GM23338 (cell line): ENCODE data around the gene CIRBP. TPM values are rescaled to one million over a fixed set of nuclear protein-coding genes. Genes with fewer than 3 reads are reported as not detected.

Experiments
- ATAC-seq: fragments of 200-7000 bp; cut with Tn5 transposase; 3 replicates; pipeline ENCODE4 v1.9.1; 2020
- DNase-seq: peaks from one replicate; pipeline ENCODE4 v3.0.0-alpha.2; 2015; ENCODE audit warnings: low spot score
- H2AFZ ChIP-seq: fragments of 200-600 bp; sonication (generic); 2 replicates; pipeline ENCODE4 v1.8.0; 2016; ENCODE audit warnings: antibody characterized with exemption, mild to moderate bottlenecking, moderate library complexity
- H3F3A ChIP-seq: fragments of 200-600 bp; sonication (generic); replicated peaks from 2 replicates; pipeline ENCODE4 v1.8.0; 2017; ENCODE audit warnings: antibody characterized with exemption, mixed run types, low read depth
- H3K27ac ChIP-seq: fragments of 200-600 bp; sonication (generic); 2 replicates; pipeline ENCODE4 v1.6.1; 2016; ENCODE audit warnings: low read depth
- H3K27me3 ChIP-seq: fragments of 200-600 bp; sonication (generic); 2 replicates; pipeline ENCODE4 v1.8.0; 2016; ENCODE audit warnings: mild to moderate bottlenecking, mixed run types, moderate library complexity; ENCODE audit not compliant: insufficient read depth
- H3K36me3 ChIP-seq: fragments of 200-600 bp; sonication (generic); 2 replicates; pipeline ENCODE4 v1.8.0; 2016; ENCODE audit warnings: mild to moderate bottlenecking; ENCODE audit not compliant: insufficient read depth
- H3K4me1 ChIP-seq: fragments of 200-600 bp; sonication (generic); 2 replicates; pipeline ENCODE4 v1.8.0; 2016; ENCODE audit warnings: mild to moderate bottlenecking, moderate library complexity; ENCODE audit not compliant: insufficient read depth
- H3K4me2 ChIP-seq: fragments of 200-600 bp; sonication (generic); 2 replicates; pipeline ENCODE4 v1.7.1; 2017; ENCODE audit warnings: mixed run types
- H3K4me3 ChIP-seq: fragments of 200-600 bp; sonication (generic); 2 replicates; pipeline ENCODE4 v1.6.1; 2016; ENCODE audit warnings: mixed run types
- H3K79me2 ChIP-seq: fragments of 200-600 bp; sonication (generic); replicated peaks from 2 replicates; pipeline ENCODE4 v1.8.0; 2017; ENCODE audit warnings: mild to moderate bottlenecking; ENCODE audit not compliant: insufficient read depth
- H3K9me2 ChIP-seq: fragments of 200-600 bp; sonication (generic); 2 replicates; pipeline ENCODE4 v1.8.0; 2017; ENCODE audit not compliant: insufficient read depth
- H4K20me1 ChIP-seq: fragments of 200-600 bp; sonication (generic); replicated peaks from 2 replicates; pipeline ENCODE4 v1.8.0; 2017; ENCODE audit warnings: mild to moderate bottlenecking; ENCODE audit not compliant: insufficient read depth
- H3K27ac Mint-ChIP-seq: 2 replicates; pipeline ENCODE4 v1.8.0; 2020; ENCODE audit warnings: inconsistent platforms, mild to moderate bottlenecking, moderate library complexity, mixed read lengths
- H3K27me3 Mint-ChIP-seq: 3 replicates; pipeline ENCODE4 v1.8.0; 2022; ENCODE audit warnings: low read depth, mild to moderate bottlenecking, moderate library complexity, mixed read lengths, inconsistent platforms; ENCODE audit not compliant: insufficient read depth, poor library complexity
- H3K36me3 Mint-ChIP-seq: 3 replicates; pipeline ENCODE4 v1.8.0; 2021; ENCODE audit warnings: low read depth, mild to moderate bottlenecking, inconsistent platforms, moderate library complexity, mixed read lengths
- H3K4me1 Mint-ChIP-seq: 3 replicates; pipeline ENCODE4 v1.8.0; 2020; ENCODE audit warnings: mild to moderate bottlenecking, inconsistent platforms, mixed read lengths
- H3K4me3 Mint-ChIP-seq: 3 replicates; pipeline ENCODE4 v1.8.0; 2021; ENCODE audit warnings: moderate library complexity, mild to moderate bottlenecking, inconsistent platforms, mixed read lengths
- H3K9me3 Mint-ChIP-seq: 3 replicates; pipeline ENCODE4 v1.8.0; 2020; ENCODE audit warnings: moderate library complexity, mild to moderate bottlenecking, inconsistent platforms, mixed read lengths
- CREB1 ChIP-seq: fragments of 250-450 bp; sonication (Bioruptor Pico); IDR thresholded peaks from 2 replicates; pipeline ENCODE4 v1.5.0; 2020; ENCODE audit warnings: low read depth, mild to moderate bottlenecking, moderate library complexity
- CTCF ChIP-seq, 2 experiments: fragments of 200-600 bp in 1 of 2; sonication (generic) in 1 of 2; conservative IDR thresholded peaks; 2 replicates each; pipeline versions ENCODE4 v1.5.1 to v1.6.1; 2016 to 2017; ENCODE audit warnings: antibody characterized with exemption in 2 of 2, low read depth in 2 of 2, mild to moderate bottlenecking in 2 of 2, moderate library complexity in 1 of 2
- ETS1 ChIP-seq: IDR thresholded peaks from 2 replicates; pipeline ENCODE4 v1.6.1; 2016; ENCODE audit warnings: antibody characterized with exemption
- EZH2 ChIP-seq: fragments of 200-600 bp; sonication (generic); IDR thresholded peaks from one replicate; pipeline ENCODE4 v1.8.0; 2017; ENCODE audit warnings: antibody characterized with exemption, mild to moderate bottlenecking, low read depth; ENCODE audit not compliant: unreplicated experiment
- POLR2AphosphoS5 ChIP-seq: IDR thresholded peaks from 2 replicates; pipeline ENCODE4 v1.6.1; 2016; ENCODE audit warnings: antibody characterized with exemption, low read depth
- REST ChIP-seq: IDR thresholded peaks from one replicate; pipeline ENCODE4 v1.6.1; 2018; ENCODE audit warnings: antibody characterized with exemption; ENCODE audit not compliant: unreplicated experiment
- ZNF331 ChIP-seq: fragments of 250-450 bp; sonication (Bioruptor Pico); IDR thresholded peaks from 2 replicates; pipeline ENCODE4 v1.5.0; 2020; ENCODE audit warnings: low read depth, mild to moderate bottlenecking, moderate library complexity
- polyA plus RNA-seq: library from polyadenylated mRNA; unstranded; fragments of >200 nt; fragmentation: Nextera tagmentation; extraction: Ambion mirVana; gene quantifications from 2 replicates; pipeline ENCODE4 v1.2.1, GENCODE V29; 2016
- total RNA-seq: library from RNA; depleted of rRNA; stranded (reverse); fragments of >200 nt; shearing (Covaris generic); gene quantifications from 2 replicates; pipeline ENCODE4 v1.2.3, GENCODE V29; 2014

The CIRBP gene
- total and polyA plus RNA-seq, 2 experiments from 2014 or later, result 153 to 202 TPM

- peak overlapping the region; percentile 98 for H3K27ac Mint-ChIP-seq
- H3K4me3 Mint-ChIP-seq, result peak overlapping the region; percentile 89
- Histone ChIP-seq H3K27ac (peak overlapping the region; percentile 98), H4K20me1 (peaks cover 37% of the 10 kb centered on the region), H3K9me2 (no peaks in the 10 kb centered on the region), H3K36me3 (peaks cover 31% of the 10 kb centered on the region), H3K4me2 (peak overlapping the region; percentile 100), H2AFZ (no peak overlapping the region), H3K4me3 (peak overlapping the region; percentile 94), H3K4me1 (peaks cover 47% of the 10 kb centered on the region), H3K27me3 (peaks cover 10% of the 10 kb centered on the region; the same call in 1 of the 2 replicates), H3F3A (peaks cover 60% of the 10 kb centered on the region), H3K79me2 (peaks cover 44% of the 10 kb centered on the region)
- peak; percentile 81 for DNase-seq
- TF ChIP-seq CTCF (conservative IDR thresholded peaks at IDR 0.05; ENCODE audit: low read depth in 2 of 2) (no peak), POLR2AphosphoS5 (peak; percentile 50), ETS1 (no peak)
- H3K27me3 Mint-ChIP-seq, result peaks cover 59% of the 10 kb centered on the region
- peaks cover 65% of the 10 kb centered on the region for H3K4me1 Mint-ChIP-seq
- ATAC-seq, result peak; percentile 0
- H3K9me3 Mint-ChIP-seq, result peaks cover 2% of the 10 kb centered on the region; the same call in 2 of the 3 replicates
- H3K36me3 Mint-ChIP-seq, result peaks cover 51% of the 10 kb centered on the region
These were observed 513 bp downstream of the CIRBP start for GRCh38 chr19:1269478-1270212.

DNA sequence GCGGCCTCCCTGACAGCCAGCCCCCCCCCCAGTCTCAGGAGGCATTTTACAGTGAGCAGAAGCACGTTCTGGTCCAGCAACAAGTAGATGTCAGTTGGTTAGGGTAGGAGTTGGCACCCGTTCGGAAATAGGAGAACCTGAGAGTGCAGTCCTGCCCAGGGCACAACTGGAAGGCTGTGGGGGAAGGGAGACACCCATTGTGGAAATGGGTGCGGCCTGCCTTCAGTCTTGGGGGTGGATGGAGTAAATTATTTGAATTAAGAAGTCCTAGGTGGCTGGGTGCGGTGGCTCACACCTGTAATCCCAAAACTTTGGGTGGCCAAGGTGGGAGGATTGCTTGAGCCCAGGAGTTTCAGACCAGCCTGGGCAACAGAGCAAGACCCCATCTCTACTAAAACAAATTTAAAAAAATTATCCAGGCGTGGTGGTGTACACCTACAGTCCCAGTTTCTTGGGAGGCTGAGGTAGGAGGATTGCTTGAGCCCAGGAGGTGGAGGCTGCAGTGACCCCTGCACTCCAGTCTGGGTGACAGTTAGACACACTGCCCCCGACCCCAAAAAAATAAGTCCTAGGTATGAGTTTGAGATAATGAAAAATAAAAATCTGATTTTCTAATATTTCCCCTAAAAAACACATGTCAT lies 1.2 kb downstream of the CIRBP start:
- ATAC-seq (no peak), DNase-seq (no peak)
- Histone ChIP-seq H3K4me3 (peak overlapping the region; percentile 94), H3K36me3 (peaks cover 31% of the 10 kb centered on the region), H4K20me1 (peaks cover 37% of the 10 kb centered on the region), H3K9me2 (no peaks in the 10 kb centered on the region), H3K27me3 (peaks cover 10% of the 10 kb centered on the region; the same call in 1 of the 2 replicates), H2AFZ (no peak overlapping the region), H3K27ac (peak overlapping the region; percentile 98), H3K4me1 (peaks cover 41% of the 10 kb centered on the region), H3K4me2 (peak overlapping the region; percentile 100), H3F3A (peaks cover 59% of the 10 kb centered on the region), H3K79me2 (peaks cover 44% of the 10 kb centered on the region)
- Mint-ChIP-seq H3K4me3 (peak overlapping the region; percentile 89), H3K27me3 (peaks cover 55% of the 10 kb centered on the region), H3K9me3 (peaks cover 2% of the 10 kb centered on the region; the same call in 2 of the 3 replicates), H3K4me1 (peaks cover 59% of the 10 kb centered on the region), H3K27ac (peak overlapping the region; percentile 98), H3K36me3 (peaks cover 51% of the 10 kb centered on the region)
- TF ChIP-seq ZNF331 (CRISPR knock-in tag) (no peak), EZH2 (no peak), CTCF (conservative IDR thresholded peaks at IDR 0.05; ENCODE audit: low read depth in 2 of 2) (no peak), CREB1 (CRISPR knock-in tag) (no peak), POLR2AphosphoS5 (0 out of 2 replicates have a peak, but pooled peaks have one; percentile 6), REST (no peak)
